Right lung (tissue), 5 donors: ENCODE results near the gene SLC9A9. TPM values are rescaled to one million over a fixed set of nuclear protein-coding genes. Genes with fewer than 3 reads are reported as not detected.
"Not testable (repeated sequence)": the region's sequence is repeated elsewhere in the genome, so short reads cannot be mapped to it uniquely, and the experiment has no call there.

Experiments used
- DNase-seq, 2 donors: peaks; one replicate each; pipeline ENCODE4 v3.0.0-alpha.2; 2013
- polyA plus RNA-seq, 5 donors: library from polyadenylated mRNA; unstranded; fragments of 120-200 nt; gene quantifications; one replicate each; pipeline versions ENCODE4 v1.2.1 to v1.2.3, GENCODE V29; 2013; ENCODE audit warnings: inconsistent platforms in 1 of 5, low replicate concordance in 1 of 5; ENCODE audit not compliant: insufficient read length in 5 of 5, insufficient read depth in 1 of 5

The SLC9A9 gene
- polyA plus RNA-seq, 5 donors = 11.7 to 20.9 (median 17.7) TPM

DNA sequence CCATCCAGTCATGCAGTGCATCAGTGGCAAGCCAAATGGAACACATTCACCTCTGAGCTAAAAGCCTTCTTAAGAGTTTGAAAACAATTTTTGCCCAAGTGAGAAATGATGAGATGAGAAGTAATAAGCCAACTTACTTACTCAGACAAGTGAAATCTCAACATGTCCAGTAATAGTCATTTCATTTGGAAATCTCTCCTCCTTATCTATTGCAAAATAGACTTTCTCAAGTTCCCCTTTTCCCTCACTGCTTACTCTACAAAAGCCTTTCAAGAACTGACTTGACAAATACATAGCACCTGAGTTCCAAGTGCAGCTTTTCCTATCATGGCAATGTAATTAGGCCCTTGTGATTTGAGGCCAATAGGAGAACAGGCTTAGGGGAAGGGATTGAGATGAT lies 282.3 kb downstream of the SLC9A9 start:
- DNase-seq = peak in 1 of 2 donors; percentile 31

- DNase-seq = no peak
Observed at GRCh38 chr3:143563786-143564185, 284.5 kb downstream of the SLC9A9 start.

DNA sequence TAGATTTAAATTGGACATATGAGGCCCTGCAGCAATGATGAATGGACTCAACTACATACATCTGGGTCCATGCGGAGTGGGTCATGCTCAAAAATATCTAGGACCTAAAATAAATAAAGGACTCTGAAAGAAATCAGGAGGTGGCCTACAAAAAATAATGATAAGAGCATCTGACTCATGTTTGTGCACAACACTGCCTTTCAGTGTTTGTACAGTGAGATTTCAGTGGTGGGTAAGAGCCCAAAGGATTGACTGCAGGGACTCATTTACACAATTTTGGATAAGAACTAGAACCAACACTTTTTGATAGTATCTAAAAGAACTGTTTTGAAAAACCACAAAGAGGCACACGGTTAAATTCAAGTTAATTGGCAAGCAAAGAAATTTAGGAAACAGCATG lies 285.5 kb downstream of the SLC9A9 start:
- no peak for DNase-seq

- peak in 1 of 2 donors; percentile 39 for DNase-seq
Observed at GRCh38 chr3:143559296-143559695, 289.0 kb downstream of the SLC9A9 start.

- DNase-seq = no peak
Observed at GRCh38 chr3:143552851-143553250, 295.4 kb downstream of the SLC9A9 start.

- peak; percentile 85 to 87 for DNase-seq
Observed at GRCh38 chr3:143551761-143552160, 296.5 kb downstream of the SLC9A9 start.

GRCh38 chr3:143548861-143549497 lies 299.3 kb downstream of the SLC9A9 start:
- no peak for DNase-seq

DNA sequence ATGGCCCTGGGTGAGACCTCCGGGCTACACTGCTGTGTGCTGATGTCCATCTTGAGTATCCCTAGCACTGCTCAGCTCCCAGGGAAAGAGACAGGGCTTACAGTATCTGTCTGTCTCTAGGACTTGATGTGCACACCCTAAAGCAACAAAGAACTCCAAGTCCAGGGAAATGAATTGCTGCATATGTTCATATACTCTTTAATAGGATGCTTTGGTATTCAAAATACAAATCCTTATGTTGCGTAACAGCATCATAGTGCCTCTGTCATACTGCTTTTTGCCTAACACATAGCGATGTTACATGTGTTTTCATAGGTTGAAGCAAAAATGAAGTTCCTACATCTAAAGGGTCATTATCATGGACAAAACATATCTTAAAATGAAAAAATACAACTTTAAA lies 299.9 kb downstream of the SLC9A9 start:
- no peak for DNase-seq

- no peak for DNase-seq
Observed at GRCh38 chr3:143538577-143538981, 309.7 kb downstream of the SLC9A9 start.

DNA sequence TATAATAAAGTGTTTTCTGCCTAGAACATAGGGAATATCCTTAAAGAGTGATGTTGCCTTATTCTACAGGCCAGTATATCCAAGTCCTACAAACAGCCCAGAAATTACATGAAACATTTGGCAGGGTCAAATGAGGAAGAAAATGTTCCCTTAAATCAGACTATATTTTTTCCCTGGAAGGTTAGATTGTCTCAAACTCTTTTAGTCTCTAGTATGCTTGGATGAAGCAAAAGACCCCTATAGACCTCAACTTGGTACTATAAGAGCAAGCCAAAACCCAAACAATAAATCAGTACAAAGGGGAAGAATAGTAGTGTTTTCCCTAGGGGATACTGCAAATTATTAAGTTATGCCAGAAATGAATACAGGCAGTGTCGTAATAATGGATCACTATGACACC lies 310.2 kb downstream of the SLC9A9 start:
- DNase-seq = no peak

- DNase-seq = no peak
Observed at GRCh38 chr3:143536817-143537535, 311.3 kb downstream of the SLC9A9 start.

GRCh38 chr3:143535994-143536784 lies 312.1 kb downstream of the SLC9A9 start:
- DNase-seq = no peak

GRCh38 chr3:143533391-143533790 lies 314.9 kb downstream of the SLC9A9 start:
- DNase-seq = no peak

- DNase-seq = no peak
Observed at GRCh38 chr3:143532091-143532490, 316.2 kb downstream of the SLC9A9 start.

DNA sequence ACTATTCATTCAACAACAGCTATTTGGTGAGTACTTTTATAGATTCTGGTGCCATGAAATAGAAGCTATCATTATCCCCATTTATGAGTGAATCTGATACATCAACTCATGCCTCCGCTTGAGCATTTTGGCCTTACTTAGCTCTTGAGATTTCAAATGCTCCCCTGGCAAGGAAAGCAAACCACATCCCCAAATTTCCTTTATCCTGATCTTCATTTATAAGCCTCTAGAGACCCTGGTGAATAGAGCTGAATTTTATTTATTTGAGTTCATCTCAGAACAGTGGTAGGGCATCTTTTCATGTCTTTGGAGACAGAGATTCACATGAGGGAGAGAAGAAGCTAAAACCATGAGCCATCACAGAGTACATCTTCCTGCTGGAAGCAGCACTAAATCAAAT lies 317.2 kb downstream of the SLC9A9 start:
- no peak for DNase-seq

GRCh38 chr3:143529798-143530197 lies 318.5 kb downstream of the SLC9A9 start:
- no peak for DNase-seq

DNA sequence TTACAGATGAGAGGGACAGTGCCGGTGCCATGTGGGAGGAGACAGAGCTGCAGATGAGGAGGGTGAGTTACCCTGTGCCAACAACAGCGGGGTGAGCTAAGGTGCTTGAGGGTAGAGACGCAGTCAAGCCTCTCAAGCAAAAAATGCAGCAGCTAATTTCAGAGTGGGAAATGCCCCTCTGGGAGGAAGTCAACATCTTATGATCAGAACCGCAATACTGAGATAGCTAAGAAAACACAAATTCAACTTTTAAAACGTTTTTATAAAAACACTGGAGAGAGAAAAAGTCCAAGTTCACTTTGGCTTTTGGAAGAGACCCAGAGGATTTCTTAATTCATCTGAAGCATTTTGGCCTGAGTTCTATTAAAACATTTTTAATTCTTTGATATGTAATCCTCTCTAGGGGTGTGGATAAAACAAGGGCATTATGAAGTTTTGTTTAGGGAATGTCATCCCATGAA lies 319.2 kb downstream of the SLC9A9 start:
- DNase-seq = peak; percentile 51 to 52

DNA sequence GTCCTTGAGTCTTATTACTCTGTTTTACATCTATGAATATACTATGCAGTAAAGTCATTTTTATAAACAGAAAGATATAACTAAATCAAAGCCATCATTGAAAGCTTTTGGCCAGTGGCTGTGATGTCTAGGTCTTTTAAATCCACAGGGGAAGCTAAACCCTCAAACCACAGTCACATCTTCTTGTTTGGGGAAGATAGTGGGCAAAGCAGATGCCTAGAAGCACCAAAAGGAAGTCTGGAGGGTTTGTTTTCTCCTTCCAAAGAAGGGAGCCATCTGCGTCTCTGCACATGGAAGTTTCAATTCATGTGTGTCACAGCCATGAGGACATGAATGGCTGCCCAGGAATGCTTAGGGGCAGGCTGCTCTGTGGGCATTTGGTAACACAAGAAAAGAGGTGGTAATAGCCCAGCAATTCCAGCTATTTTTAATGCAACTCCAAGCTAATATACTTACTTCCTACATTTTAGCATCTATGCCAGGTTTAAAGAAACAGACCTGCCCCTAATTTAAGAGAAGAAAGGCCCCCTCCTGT lies 322.2 kb downstream of the SLC9A9 start:
- DNase-seq = no peak

DNA sequence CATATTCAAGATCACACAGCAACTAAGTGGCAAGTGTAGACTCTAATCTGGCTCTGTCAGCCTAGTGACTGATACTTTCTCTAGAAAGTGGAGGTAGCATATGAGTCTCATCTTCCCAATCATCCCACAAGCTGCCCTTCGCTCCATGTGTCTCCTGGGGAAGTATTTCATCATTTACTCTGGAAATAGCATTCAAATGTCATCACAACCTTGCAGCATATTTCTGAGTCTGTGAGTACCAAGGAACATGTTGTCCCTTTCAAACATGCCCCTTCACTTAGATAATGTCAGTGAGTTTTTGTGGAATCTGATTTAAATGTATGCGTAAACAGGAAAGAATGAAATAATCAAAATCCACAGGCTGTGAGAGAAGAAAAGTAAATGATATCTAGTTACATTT lies 322.9 kb downstream of the SLC9A9 start:
- no peak for DNase-seq

DNA sequence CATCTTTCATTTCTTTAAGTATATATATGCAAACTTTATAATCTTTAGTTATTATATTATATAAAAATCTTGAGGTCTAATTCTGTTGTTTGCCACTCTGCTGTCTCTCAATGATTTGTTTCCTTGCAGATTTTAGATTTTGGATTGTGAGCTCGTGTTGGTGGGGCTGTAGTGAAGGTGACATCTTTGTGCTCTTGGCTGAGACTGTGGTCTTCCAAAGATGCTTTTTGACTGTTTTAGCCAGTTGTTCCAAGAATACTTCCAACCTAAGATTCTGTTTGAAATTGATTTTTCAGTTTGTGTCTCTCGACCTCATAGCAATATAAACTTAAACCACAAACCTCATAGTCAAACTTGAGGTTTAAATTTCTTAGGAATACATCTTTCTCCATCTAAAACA lies 326.5 kb downstream of the SLC9A9 start:
- no peak for DNase-seq

DNA sequence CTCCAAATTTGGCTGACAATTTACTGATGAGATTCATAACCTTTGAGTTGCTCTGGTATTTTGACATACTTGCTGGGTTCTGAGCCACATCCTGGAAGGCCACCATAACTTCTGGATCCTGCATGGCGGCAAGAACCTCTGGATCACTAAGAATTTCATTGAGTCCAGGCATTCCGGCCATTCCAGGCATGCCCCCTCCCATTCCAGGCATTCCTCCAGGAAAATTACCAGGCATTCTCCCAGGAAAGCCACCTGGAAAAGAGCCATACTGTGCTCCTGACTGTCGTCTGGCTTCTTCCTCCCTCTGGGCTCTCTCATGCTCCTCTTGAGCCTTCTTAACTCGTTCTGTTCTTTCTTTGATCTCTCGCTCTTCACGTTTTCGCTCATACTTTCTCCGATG lies 331.1 kb downstream of the SLC9A9 start:
- DNase-seq = not testable (repeated sequence)

GRCh38 chr3:143514874-143515273 lies 333.4 kb downstream of the SLC9A9 start:
- DNase-seq = no peak
